ENCODE data around the gene CDX1.

- TF ChIP-seq ZNF274 (IDR thresholded peaks at IDR 0.05; ENCODE audit: low read depth, low read length), result no peak
- TF ChIP-seq SUZ12 (IDR thresholded peaks at IDR 0.05; ENCODE audit: extremely low read depth, insufficient read depth, insufficient read length), result no peak
- no peak for TF ChIP-seq YY1 (IDR thresholded peaks at IDR 0.05; ENCODE audit: insufficient read depth, insufficient read length)
These were observed 24.4 kb downstream of the CDX1 start for GRCh38 chr5:150190987-150191386.

Measured in NT2/D1 (cell line).